Measurements from ENCODE around the gene OTOL1. TPM values are rescaled to one million over a fixed set of nuclear protein-coding genes. Genes with fewer than 3 reads are reported as not detected.
"Not testable (repeated sequence)": the region's sequence is repeated elsewhere in the genome, so short reads cannot be mapped to it uniquely, and the experiment has no call there.

Gene OTOL1
- total RNA-seq, 6 experiments from 2014 or later, result not detected

GRCh38 chr3:161471211-161471610, 25.4 kb upstream of the OTOL1 start:
- no peak for DNase-seq
- Mint-ChIP-seq H3K4me3 (no peak overlapping the region), H3K36me3 (ENCODE audit: low read depth) (no peaks in the 10 kb centered on the region; the same call in 1 of the 2 replicates), H3K9me3 (peaks cover 18% of the 10 kb centered on the region), H3K4me1 (ENCODE audit: low read depth) (no peaks in the 10 kb centered on the region), H3K27me3 (ENCODE audit: insufficient read depth) (peaks cover 2% of the 10 kb centered on the region; the same call in 1 of the 2 replicates), H3K27ac (no peak overlapping the region)
- TF ChIP-seq CTCF (IDR thresholded peaks at IDR 0.05), result no peak

GRCh38 chr3:161474139-161474538, 22.5 kb upstream of the OTOL1 start:
- no peak for TF ChIP-seq CTCF (IDR thresholded peaks at IDR 0.05)
- no peak for DNase-seq
- Mint-ChIP-seq H3K9me3 (peaks cover 21% of the 10 kb centered on the region), H3K36me3 (ENCODE audit: low read depth) (no peaks in the 10 kb centered on the region; the same call in 1 of the 2 replicates), H3K4me1 (ENCODE audit: low read depth) (no peaks in the 10 kb centered on the region), H3K27me3 (ENCODE audit: insufficient read depth) (peaks cover 2% of the 10 kb centered on the region; the same call in 1 of the 2 replicates), H3K27ac (no peak overlapping the region), H3K4me3 (no peak overlapping the region)

DNA sequence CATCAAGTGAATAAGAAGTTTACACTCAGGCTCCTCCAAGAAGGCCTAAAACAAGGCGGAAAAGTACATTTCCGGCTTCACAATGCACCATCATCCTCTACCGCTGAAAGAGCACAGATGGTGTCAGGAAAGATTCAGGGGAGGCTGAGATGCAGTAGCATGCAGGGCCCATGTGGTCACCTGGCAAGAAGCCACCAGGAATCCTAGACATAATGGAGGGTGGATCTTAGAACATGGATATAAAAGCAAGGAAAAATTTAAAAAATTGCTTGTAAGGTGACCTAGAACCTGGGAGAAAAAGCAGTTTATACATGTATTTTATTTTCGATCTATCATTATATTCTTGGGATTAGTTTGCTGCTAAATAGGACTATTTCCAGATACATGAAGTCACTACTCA, 21.9 kb upstream of the OTOL1 start:
- Mint-ChIP-seq H3K27ac (no peak overlapping the region), H3K4me1 (ENCODE audit: low read depth) (no peaks in the 10 kb centered on the region), H3K36me3 (ENCODE audit: low read depth) (no peaks in the 10 kb centered on the region; the same call in 1 of the 2 replicates), H3K27me3 (ENCODE audit: insufficient read depth) (peaks cover 2% of the 10 kb centered on the region; the same call in 1 of the 2 replicates), H3K4me3 (no peak overlapping the region), H3K9me3 (peaks cover 19% of the 10 kb centered on the region)
- no peak for DNase-seq
- no peak for TF ChIP-seq CTCF (IDR thresholded peaks at IDR 0.05)

GRCh38 chr3:161475206-161475605, 21.4 kb upstream of the OTOL1 start:
- H3K4me1 Mint-ChIP-seq (ENCODE audit: low read depth), result no peaks in the 10 kb centered on the region
- H3K4me3 Mint-ChIP-seq, result no peak overlapping the region
- H3K27ac Mint-ChIP-seq, result no peak overlapping the region
- no peaks in the 10 kb centered on the region; the same call in 1 of the 2 replicates for H3K36me3 Mint-ChIP-seq (ENCODE audit: low read depth)
- DNase-seq, result no peak
- peaks cover 19% of the 10 kb centered on the region for H3K9me3 Mint-ChIP-seq
- no peak for TF ChIP-seq CTCF (IDR thresholded peaks at IDR 0.05)
- H3K27me3 Mint-ChIP-seq (ENCODE audit: insufficient read depth), result peaks cover 2% of the 10 kb centered on the region; the same call in 1 of the 2 replicates

DNA sequence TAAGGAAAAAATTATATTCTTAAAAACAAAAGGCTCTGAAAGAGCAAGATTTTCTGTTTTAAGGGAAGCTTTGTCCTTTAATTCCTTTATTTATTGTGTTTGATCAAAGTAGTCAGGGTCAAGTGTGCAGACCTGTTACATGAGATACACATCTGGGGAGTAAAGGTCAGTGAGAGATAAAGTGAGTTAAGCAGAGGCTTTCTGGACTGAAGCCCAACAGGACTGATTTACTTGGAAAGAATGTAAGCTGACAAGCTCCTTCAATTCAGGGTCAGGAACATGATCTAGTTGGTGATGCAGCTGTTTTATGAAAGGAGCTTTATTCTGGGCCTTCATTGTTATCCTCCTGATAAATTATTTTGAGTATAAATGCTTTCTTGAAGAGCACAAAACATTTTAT, 20.7 kb upstream of the OTOL1 start:
- Mint-ChIP-seq H3K27ac (no peak overlapping the region), H3K4me1 (ENCODE audit: low read depth) (no peaks in the 10 kb centered on the region), H3K4me3 (no peak overlapping the region), H3K9me3 (peaks cover 19% of the 10 kb centered on the region), H3K36me3 (ENCODE audit: low read depth) (no peaks in the 10 kb centered on the region; the same call in 1 of the 2 replicates), H3K27me3 (ENCODE audit: insufficient read depth) (peaks cover 2% of the 10 kb centered on the region; the same call in 1 of the 2 replicates)
- DNase-seq, result no peak
- TF ChIP-seq CTCF (IDR thresholded peaks at IDR 0.05), result no peak

GRCh38 chr3:161484226-161484625, 12.4 kb upstream of the OTOL1 start:
- TF ChIP-seq CTCF (IDR thresholded peaks at IDR 0.05), result no peak
- no peaks in the 10 kb centered on the region for H3K27me3 Mint-ChIP-seq (ENCODE audit: insufficient read depth)
- H3K9me3 Mint-ChIP-seq, result peaks cover 20% of the 10 kb centered on the region
- no peaks in the 10 kb centered on the region for H3K36me3 Mint-ChIP-seq (ENCODE audit: low read depth)
- no peak for DNase-seq
- H3K4me1 Mint-ChIP-seq (ENCODE audit: low read depth), result no peaks in the 10 kb centered on the region
- H3K4me3 Mint-ChIP-seq, result no peak overlapping the region
- no peak overlapping the region for H3K27ac Mint-ChIP-seq

DNA sequence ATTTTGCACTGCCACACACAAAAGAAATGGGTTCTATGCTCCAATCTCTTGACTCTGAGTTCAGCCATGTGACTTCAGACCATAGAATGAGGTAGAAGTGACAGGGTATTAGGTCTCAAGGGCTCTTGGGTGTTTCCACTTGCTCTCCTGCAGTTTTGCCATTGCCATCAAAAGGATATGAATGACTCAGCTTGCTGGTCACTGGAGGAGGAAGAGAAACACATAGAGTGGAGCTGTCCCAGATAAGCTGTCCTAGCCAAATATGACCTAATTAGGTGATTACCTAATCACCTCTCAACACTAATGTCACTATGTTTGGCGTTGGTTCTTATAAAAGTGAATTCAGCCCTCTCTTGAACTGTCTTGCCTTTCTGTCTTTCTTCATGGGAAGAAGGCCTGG, 8.3 kb upstream of the OTOL1 start:
- H3K4me3 Mint-ChIP-seq; H3K27me3 Mint-ChIP-seq (ENCODE audit: insufficient read depth); H3K4me1 Mint-ChIP-seq (ENCODE audit: low read depth); DNase-seq; H3K27ac Mint-ChIP-seq; H3K36me3 Mint-ChIP-seq (ENCODE audit: low read depth): not testable (repeated sequence)
- peaks cover 30% of the 10 kb centered on the region for H3K9me3 Mint-ChIP-seq
